SU-DHL-6 (cell line): ENCODE results near the gene MRTFB.

Experiments
- H2AFZ ChIP-seq: fragments of 200-600 bp; sonication (generic); 2 replicates; pipeline ENCODE4 v1.6.1; 2014; ENCODE audit warnings: low read depth, mild to moderate bottlenecking, moderate library complexity, mixed read lengths, antibody characterized with exemption, low read length; ENCODE audit not compliant: severe bottlenecking
- H3F3A ChIP-seq: fragments of 200-600 bp; shearing (Covaris generic); 2 replicates; pipeline ENCODE4 v1.6.0; 2016; ENCODE audit warnings: antibody characterized with exemption, mild to moderate bottlenecking; ENCODE audit not compliant: insufficient read depth
- H3K27ac ChIP-seq: fragments of 200-600 bp; sonication (generic); 2 replicates; pipeline ENCODE4 v1.5.1; 2016; ENCODE audit warnings: low read depth, mild to moderate bottlenecking, low read length, moderate library complexity, mixed read lengths
- H3K27me3 ChIP-seq: fragments of 200-600 bp; sonication (generic), shearing (Covaris generic); 2 replicates; pipeline ENCODE4 v1.6.0; 2014; ENCODE audit warnings: mild to moderate bottlenecking, low read length
- H3K36me3 ChIP-seq: fragments of 200-600 bp; sonication (generic); 2 replicates; pipeline ENCODE4 v1.6.1; 2014; ENCODE audit warnings: mild to moderate bottlenecking, low read length, mixed read lengths
- H3K4me2 ChIP-seq: fragments of 300-600, 200-600 bp; shearing (Covaris generic), sonication (generic); 2 replicates; pipeline ENCODE4 v1.6.0; 2014; ENCODE audit warnings: low read length, low read depth, mild to moderate bottlenecking; ENCODE audit not compliant: poor library complexity, severe bottlenecking
- H3K4me3 ChIP-seq: fragments of 200-600 bp; sonication (generic); 2 replicates; pipeline ENCODE4 v1.5.1; 2014; ENCODE audit warnings: antibody characterized with exemption, low read length, mild to moderate bottlenecking, mixed read lengths; ENCODE audit not compliant: insufficient read depth, poor library complexity, severe bottlenecking
- H3K79me2 ChIP-seq: fragments of 200-600 bp; sonication (generic); 2 replicates; pipeline ENCODE4 v1.6.1; 2014; ENCODE audit warnings: mild to moderate bottlenecking, low read length, moderate library complexity; ENCODE audit not compliant: insufficient read depth
- H3K9ac ChIP-seq: fragments of 200-600 bp; sonication (generic); 2 replicates; pipeline ENCODE4 v1.7.0; 2014; ENCODE audit warnings: mild to moderate bottlenecking, low read length
- H3K9me2 ChIP-seq: fragments of 200-600 bp; sonication (generic); replicated peaks from 2 replicates; pipeline ENCODE4 v1.6.1; 2014; ENCODE audit warnings: low read length; ENCODE audit not compliant: insufficient read depth
- H3K9me3 ChIP-seq: fragments of 200-600 bp; sonication (generic); 2 replicates; pipeline ENCODE4 v1.6.1; 2014; ENCODE audit warnings: low read length, mixed read lengths; ENCODE audit not compliant: insufficient read depth
- H4K20me1 ChIP-seq: fragments of 200-600 bp; sonication (generic); 2 replicates; pipeline ENCODE4 v1.6.1; 2014; ENCODE audit warnings: low read depth, mild to moderate bottlenecking, antibody characterized with exemption, low read length, moderate library complexity, mixed read lengths
- CTCF ChIP-seq: fragments of 200-600 bp; sonication (generic); IDR thresholded peaks from one replicate; pipeline ENCODE4 v1.5.1; 2017; ENCODE audit warnings: antibody characterized with exemption, mild to moderate bottlenecking, low read length, moderate library complexity; ENCODE audit not compliant: insufficient read depth, poor library complexity, severe bottlenecking
- EZH2phosphoT487 ChIP-seq: fragments of 200-600 bp; sonication (generic), shearing (Covaris generic); conservative IDR thresholded peaks from 2 replicates; pipeline ENCODE4 v1.6.1; 2018; ENCODE audit warnings: mild to moderate bottlenecking, antibody characterized with exemption, low read length, moderate library complexity, mixed read lengths

Gene MRTFB

GRCh38 chr16:14198012-14198411, 126.9 kb downstream of the MRTFB start:
- no peaks in the 10 kb centered on the region for H3F3A ChIP-seq
- no peak overlapping the region for H3K27ac ChIP-seq
- TF ChIP-seq CTCF = no peak
- no peak for TF ChIP-seq EZH2phosphoT487
- H3K9ac ChIP-seq = no peak overlapping the region
- no peaks in the 10 kb centered on the region for H3K27me3 ChIP-seq
- H3K9me3 ChIP-seq = no peaks in the 10 kb centered on the region
- H4K20me1 ChIP-seq = no peaks in the 10 kb centered on the region
- H3K36me3 ChIP-seq = 0 out of 2 replicates have a peak, but pooled peaks cover 4% of the 10 kb centered on the region
- H3K9me2 ChIP-seq = no peaks in the 10 kb centered on the region
- no peak overlapping the region for H3K4me2 ChIP-seq
- no peak overlapping the region for H3K4me3 ChIP-seq
- H2AFZ ChIP-seq = no peak overlapping the region
- H3K79me2 ChIP-seq = no peaks in the 10 kb centered on the region

GRCh38 chr16:14198572-14198971, 127.5 kb downstream of the MRTFB start:
- H3K9ac ChIP-seq = no peak overlapping the region
- H3K4me3 ChIP-seq = no peak overlapping the region
- H3K4me2 ChIP-seq = no peak overlapping the region
- 0 out of 2 replicates have a peak, but pooled peaks cover 4% of the 10 kb centered on the region for H3K36me3 ChIP-seq
- no peaks in the 10 kb centered on the region for H3F3A ChIP-seq
- no peaks in the 10 kb centered on the region for H3K9me3 ChIP-seq
- TF ChIP-seq CTCF (no peak), EZH2phosphoT487 (no peak)
- H2AFZ ChIP-seq = no peak overlapping the region
- H3K27me3 ChIP-seq = no peaks in the 10 kb centered on the region
- H3K9me2 ChIP-seq = no peaks in the 10 kb centered on the region
- H4K20me1 ChIP-seq = no peaks in the 10 kb centered on the region
- H3K79me2 ChIP-seq = no peaks in the 10 kb centered on the region
- H3K27ac ChIP-seq = no peak overlapping the region

- Histone ChIP-seq H4K20me1 (no peaks in the 10 kb centered on the region), H3K79me2 (no peaks in the 10 kb centered on the region), H3K9me2 (no peaks in the 10 kb centered on the region), H2AFZ (no peak overlapping the region), H3K4me3 (no peak overlapping the region), H3F3A (no peaks in the 10 kb centered on the region), H3K9ac (no peak overlapping the region), H3K9me3 (no peaks in the 10 kb centered on the region), H3K27ac (no peak overlapping the region), H3K27me3 (no peaks in the 10 kb centered on the region), H3K4me2 (no peak overlapping the region), H3K36me3 (0 out of 2 replicates have a peak, but pooled peaks cover 4% of the 10 kb centered on the region)
- TF ChIP-seq EZH2phosphoT487 (no peak), CTCF (no peak)
Measured at GRCh38 chr16:14199199-14199598, 128.1 kb downstream of the MRTFB start.
